ENCODE measurements around the gene CXCR5.

The CXCR5 gene

GRCh38 chr11:118877487-118878162 is 6.1 kb upstream of the CXCR5 start:
- no peaks in the 10 kb centered on the region for H3K9me3 ChIP-seq (ENCODE audit: control insufficient read depth, low read length)
- no peak for DNase-seq (ENCODE audit: low read depth)
- H3K4me1 ChIP-seq (ENCODE audit: control insufficient read depth, insufficient read depth, low read length), result no peaks in the 10 kb centered on the region
- H3K9ac ChIP-seq (ENCODE audit: low read length), result no peak overlapping the region
- H3K27me3 ChIP-seq (replicated peaks; ENCODE audit: control insufficient read depth, insufficient read depth, low read length), result no peaks in the 10 kb centered on the region
- no peak overlapping the region for H3K4me3 ChIP-seq (ENCODE audit: low read length)
- H3K36me3 ChIP-seq (ENCODE audit: control insufficient read depth, insufficient read depth, low read length, severe bottlenecking), result no peaks in the 10 kb centered on the region

- H3K27me3 ChIP-seq (replicated peaks; ENCODE audit: control insufficient read depth, insufficient read depth, low read length), result no peaks in the 10 kb centered on the region
- no peak for DNase-seq (ENCODE audit: low read depth)
- H3K36me3 ChIP-seq (ENCODE audit: control insufficient read depth, insufficient read depth, low read length, severe bottlenecking), result no peaks in the 10 kb centered on the region
- H3K9ac ChIP-seq (ENCODE audit: low read length), result no peak overlapping the region
- H3K4me1 ChIP-seq (ENCODE audit: control insufficient read depth, insufficient read depth, low read length), result no peaks in the 10 kb centered on the region
- no peak overlapping the region for H3K4me3 ChIP-seq (ENCODE audit: low read length)
- H3K9me3 ChIP-seq (ENCODE audit: control insufficient read depth, low read length), result no peaks in the 10 kb centered on the region
Observed at GRCh38 chr11:118878163-118878563, 5.5 kb upstream of the CXCR5 start.

GRCh38 chr11:118881228-118881627 is 2.5 kb upstream of the CXCR5 start:
- Histone ChIP-seq H3K4me1 (ENCODE audit: control insufficient read depth, insufficient read depth, low read length) (peaks cover 4% of the 10 kb centered on the region), H3K9me3 (ENCODE audit: control insufficient read depth, low read length) (no peaks in the 10 kb centered on the region), H3K36me3 (ENCODE audit: control insufficient read depth, insufficient read depth, low read length, severe bottlenecking) (no peaks in the 10 kb centered on the region), H3K4me3 (ENCODE audit: low read length) (no peak overlapping the region), H3K9ac (ENCODE audit: low read length) (no peak overlapping the region), H3K27me3 (replicated peaks; ENCODE audit: control insufficient read depth, insufficient read depth, low read length) (no peaks in the 10 kb centered on the region)
- no peak for DNase-seq (ENCODE audit: low read depth)

GRCh38 chr11:118882491-118882890 is 1.2 kb upstream of the CXCR5 start:
- H3K4me3 ChIP-seq (ENCODE audit: low read length), result no peak overlapping the region
- H3K27me3 ChIP-seq (replicated peaks; ENCODE audit: control insufficient read depth, insufficient read depth, low read length), result no peaks in the 10 kb centered on the region
- no peak overlapping the region for H3K9ac ChIP-seq (ENCODE audit: low read length)
- H3K36me3 ChIP-seq (ENCODE audit: control insufficient read depth, insufficient read depth, low read length, severe bottlenecking), result no peaks in the 10 kb centered on the region
- no peak for DNase-seq (ENCODE audit: low read depth)
- no peaks in the 10 kb centered on the region for H3K9me3 ChIP-seq (ENCODE audit: control insufficient read depth, low read length)
- peaks cover 10% of the 10 kb centered on the region for H3K4me1 ChIP-seq (ENCODE audit: control insufficient read depth, insufficient read depth, low read length)

- H3K9me3 ChIP-seq (ENCODE audit: control insufficient read depth, low read length), result no peaks in the 10 kb centered on the region
- H3K4me3 ChIP-seq (ENCODE audit: low read length), result no peak overlapping the region
- H3K9ac ChIP-seq (ENCODE audit: low read length), result no peak overlapping the region
- H3K27me3 ChIP-seq (replicated peaks; ENCODE audit: control insufficient read depth, insufficient read depth, low read length), result no peaks in the 10 kb centered on the region
- H3K36me3 ChIP-seq (ENCODE audit: control insufficient read depth, insufficient read depth, low read length, severe bottlenecking), result no peaks in the 10 kb centered on the region
- peaks cover 15% of the 10 kb centered on the region for H3K4me1 ChIP-seq (ENCODE audit: control insufficient read depth, insufficient read depth, low read length)
- DNase-seq (ENCODE audit: low read depth), result no peak
Observed at GRCh38 chr11:118883004-118883367, 706 bp upstream of the CXCR5 start.

GRCh38 chr11:118884875-118885274 is 1.2 kb downstream of the CXCR5 start:
- H3K27me3 ChIP-seq (replicated peaks; ENCODE audit: control insufficient read depth, insufficient read depth, low read length), result no peaks in the 10 kb centered on the region
- DNase-seq (ENCODE audit: low read depth), result no peak
- no peaks in the 10 kb centered on the region for H3K9me3 ChIP-seq (ENCODE audit: control insufficient read depth, low read length)
- H3K36me3 ChIP-seq (ENCODE audit: control insufficient read depth, insufficient read depth, low read length, severe bottlenecking), result no peaks in the 10 kb centered on the region
- H3K4me1 ChIP-seq (ENCODE audit: control insufficient read depth, insufficient read depth, low read length), result peaks cover 34% of the 10 kb centered on the region
- no peak overlapping the region for H3K4me3 ChIP-seq (ENCODE audit: low read length)
- no peak overlapping the region for H3K9ac ChIP-seq (ENCODE audit: low read length)

- DNase-seq (ENCODE audit: low read depth), result no peak
Observed at GRCh38 chr11:118885319-118885718, 1.6 kb downstream of the CXCR5 start.

GRCh38 chr11:118885831-118886565 is 2.3 kb downstream of the CXCR5 start:
- Histone ChIP-seq H3K9ac (ENCODE audit: low read length) (no peak overlapping the region), H3K36me3 (ENCODE audit: control insufficient read depth, insufficient read depth, low read length, severe bottlenecking) (no peaks in the 10 kb centered on the region), H3K9me3 (ENCODE audit: control insufficient read depth, low read length) (no peaks in the 10 kb centered on the region), H3K4me3 (ENCODE audit: low read length) (no peak overlapping the region), H3K27me3 (replicated peaks; ENCODE audit: control insufficient read depth, insufficient read depth, low read length) (no peaks in the 10 kb centered on the region), H3K4me1 (ENCODE audit: control insufficient read depth, insufficient read depth, low read length) (peaks cover 43% of the 10 kb centered on the region)
- no peak for DNase-seq (ENCODE audit: low read depth)

More at GRCh38 chr11:118885319-118885718, 1.6 kb downstream of the CXCR5 start:
- H3K9ac ChIP-seq (ENCODE audit: low read length), result no peak overlapping the region
- no peaks in the 10 kb centered on the region for H3K27me3 ChIP-seq (replicated peaks; ENCODE audit: control insufficient read depth, insufficient read depth, low read length)
- no peaks in the 10 kb centered on the region for H3K36me3 ChIP-seq (ENCODE audit: control insufficient read depth, insufficient read depth, low read length, severe bottlenecking)
- H3K4me1 ChIP-seq (ENCODE audit: control insufficient read depth, insufficient read depth, low read length), result peaks cover 38% of the 10 kb centered on the region
- no peaks in the 10 kb centered on the region for H3K9me3 ChIP-seq (ENCODE audit: control insufficient read depth, low read length)
- H3K4me3 ChIP-seq (ENCODE audit: low read length), result no peak overlapping the region

GRCh38 chr11:118886681-118887111 is 3.0 kb downstream of the CXCR5 start:
- DNase-seq (ENCODE audit: low read depth), result no peak
- Histone ChIP-seq H3K4me3 (ENCODE audit: low read length) (no peak overlapping the region), H3K9me3 (ENCODE audit: control insufficient read depth, low read length) (no peaks in the 10 kb centered on the region), H3K4me1 (ENCODE audit: control insufficient read depth, insufficient read depth, low read length) (peaks cover 43% of the 10 kb centered on the region), H3K9ac (ENCODE audit: low read length) (no peak overlapping the region), H3K27me3 (replicated peaks; ENCODE audit: control insufficient read depth, insufficient read depth, low read length) (no peaks in the 10 kb centered on the region), H3K36me3 (ENCODE audit: control insufficient read depth, insufficient read depth, low read length, severe bottlenecking) (no peaks in the 10 kb centered on the region)

- H3K9me3 ChIP-seq (ENCODE audit: control insufficient read depth, low read length), result no peaks in the 10 kb centered on the region
- H3K4me3 ChIP-seq (ENCODE audit: low read length), result no peak overlapping the region
- no peak for DNase-seq (ENCODE audit: low read depth)
- H3K27me3 ChIP-seq (replicated peaks; ENCODE audit: control insufficient read depth, insufficient read depth, low read length), result no peaks in the 10 kb centered on the region
- peak overlapping the region; percentile 24 for H3K9ac ChIP-seq (ENCODE audit: low read length)
- peaks cover 43% of the 10 kb centered on the region for H3K4me1 ChIP-seq (ENCODE audit: control insufficient read depth, insufficient read depth, low read length)
- H3K36me3 ChIP-seq (ENCODE audit: control insufficient read depth, insufficient read depth, low read length, severe bottlenecking), result no peaks in the 10 kb centered on the region
Observed at GRCh38 chr11:118887206-118887605, 3.5 kb downstream of the CXCR5 start.

GRCh38 chr11:118888398-118888797 is 4.7 kb downstream of the CXCR5 start:
- H3K36me3 ChIP-seq (ENCODE audit: control insufficient read depth, insufficient read depth, low read length, severe bottlenecking), result no peaks in the 10 kb centered on the region
- H3K9ac ChIP-seq (ENCODE audit: low read length), result peak overlapping the region; percentile 21
- H3K4me3 ChIP-seq (ENCODE audit: low read length), result peak overlapping the region; percentile 6
- DNase-seq (ENCODE audit: low read depth), result no peak
- H3K9me3 ChIP-seq (ENCODE audit: control insufficient read depth, low read length), result no peaks in the 10 kb centered on the region
- peaks cover 43% of the 10 kb centered on the region for H3K4me1 ChIP-seq (ENCODE audit: control insufficient read depth, insufficient read depth, low read length)
- H3K27me3 ChIP-seq (replicated peaks; ENCODE audit: control insufficient read depth, insufficient read depth, low read length), result no peaks in the 10 kb centered on the region
